ENCODE data around the gene TMBIM6.

TMBIM6 gene

GRCh38 chr12:49798934-49799333, 57.6 kb downstream of the TMBIM6 start:
- DNase-seq = no peak

- no peak for DNase-seq
These were observed 59.2 kb downstream of the TMBIM6 start for GRCh38 chr12:49800421-49801140.

GRCh38 chr12:49801141-49802063, 60.0 kb downstream of the TMBIM6 start:
- no peak for DNase-seq

GRCh38 chr12:49803693-49804450, 62.5 kb downstream of the TMBIM6 start:
- DNase-seq = no peak

DNA sequence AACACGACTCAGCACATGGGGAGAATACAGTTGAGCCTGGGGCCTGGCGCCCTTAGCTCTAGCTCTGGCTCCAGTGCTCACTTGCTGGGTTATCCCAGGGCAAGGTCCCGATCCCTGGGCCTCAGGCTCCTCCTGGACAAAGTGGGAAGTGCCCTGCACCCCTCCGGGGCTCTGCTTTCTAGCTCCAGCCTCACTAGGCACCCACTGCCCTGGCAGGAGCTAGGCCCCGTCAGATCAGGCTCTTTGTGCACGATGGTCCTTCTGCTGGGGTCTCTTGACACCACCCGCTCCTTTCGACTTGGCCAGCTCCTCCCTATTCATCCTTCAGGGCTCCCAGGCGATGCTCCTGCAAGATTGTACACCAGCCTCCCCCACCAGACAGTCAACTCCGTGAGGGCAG, 63.5 kb downstream of the TMBIM6 start:
- no peak for DNase-seq

DNA sequence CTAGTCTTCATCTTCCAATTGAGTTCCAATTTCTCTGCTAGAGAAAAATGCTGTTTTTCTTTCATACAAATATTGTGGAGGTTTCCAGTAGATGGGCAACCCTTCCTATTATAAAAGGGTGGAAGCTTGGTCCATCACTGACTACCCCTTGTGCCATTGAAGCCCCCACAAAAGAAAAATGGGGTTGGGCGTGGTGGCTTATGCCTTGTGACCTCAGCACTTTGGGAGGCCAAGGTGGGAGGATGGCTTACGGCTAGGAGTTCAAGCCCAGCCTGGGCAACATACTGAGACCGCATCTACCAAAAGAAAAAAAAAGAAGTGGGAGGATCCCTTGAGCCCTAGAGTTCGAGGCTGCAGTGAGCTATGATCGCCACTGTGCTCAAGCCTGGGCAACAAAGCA, 64.1 kb downstream of the TMBIM6 start:
- DNase-seq = no peak

DNA sequence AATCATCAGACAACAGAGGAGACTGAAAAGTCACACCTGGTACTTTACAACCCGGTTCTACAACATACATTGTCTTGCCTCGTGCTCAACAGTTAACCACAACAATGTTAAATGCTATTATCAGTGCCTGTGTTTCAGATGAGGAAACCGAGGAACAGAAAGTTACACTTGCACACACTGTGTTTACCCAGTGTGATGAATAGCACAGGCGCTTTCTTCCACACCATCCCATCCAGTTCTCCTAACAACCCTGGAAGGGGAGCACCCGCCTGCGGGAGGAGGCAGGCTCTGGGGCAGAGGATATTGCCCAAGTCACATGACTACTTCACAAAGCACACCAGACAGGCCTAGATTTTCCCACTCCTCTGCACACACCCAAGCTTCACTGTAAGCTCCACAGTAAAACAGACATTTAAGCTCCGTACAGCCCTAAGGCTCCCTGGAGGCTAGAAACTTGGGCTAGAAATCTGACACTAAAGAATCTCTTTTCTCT, 65.0 kb downstream of the TMBIM6 start:
- no peak for DNase-seq

- DNase-seq = no peak
These were observed 65.5 kb downstream of the TMBIM6 start for GRCh38 chr12:49806877-49807276.

GRCh38 chr12:49807991-49808580, 66.7 kb downstream of the TMBIM6 start:
- no peak for DNase-seq

DNA sequence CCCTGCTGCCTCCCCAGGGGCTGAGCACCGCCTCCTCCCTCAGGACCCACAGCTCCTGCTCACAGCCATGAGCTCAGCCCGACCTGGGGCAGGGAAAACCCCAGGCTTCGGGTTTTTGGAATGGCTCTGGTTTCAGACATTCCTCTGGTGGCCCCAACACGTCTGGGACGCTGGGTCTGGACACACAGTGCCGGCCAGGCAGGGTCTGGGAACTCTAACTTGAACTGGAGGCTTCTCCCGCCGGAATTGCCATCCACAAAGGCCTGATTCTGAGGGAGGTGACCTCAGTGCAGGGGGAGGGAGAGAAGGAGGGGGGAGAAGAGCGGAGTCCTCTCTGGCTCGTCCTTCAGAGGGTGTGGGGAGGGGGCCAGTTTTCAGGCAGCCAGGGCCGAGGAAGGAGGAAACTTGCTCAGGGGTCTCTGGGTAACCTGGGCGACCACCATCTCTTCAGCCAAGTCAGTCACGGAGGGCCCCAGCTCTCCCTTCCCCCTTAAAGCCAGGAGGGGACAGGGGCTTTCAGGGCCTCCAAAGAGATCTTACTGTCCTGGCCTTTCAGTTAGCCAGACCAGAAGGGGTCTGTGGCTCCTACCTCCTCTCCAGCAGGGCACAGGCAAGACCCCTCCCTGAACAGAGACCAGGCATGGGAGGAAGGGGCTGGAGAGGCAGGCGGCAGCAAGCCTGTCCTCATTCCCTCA, 67.5 kb downstream of the TMBIM6 start:
- DNase-seq = no peak

DNA sequence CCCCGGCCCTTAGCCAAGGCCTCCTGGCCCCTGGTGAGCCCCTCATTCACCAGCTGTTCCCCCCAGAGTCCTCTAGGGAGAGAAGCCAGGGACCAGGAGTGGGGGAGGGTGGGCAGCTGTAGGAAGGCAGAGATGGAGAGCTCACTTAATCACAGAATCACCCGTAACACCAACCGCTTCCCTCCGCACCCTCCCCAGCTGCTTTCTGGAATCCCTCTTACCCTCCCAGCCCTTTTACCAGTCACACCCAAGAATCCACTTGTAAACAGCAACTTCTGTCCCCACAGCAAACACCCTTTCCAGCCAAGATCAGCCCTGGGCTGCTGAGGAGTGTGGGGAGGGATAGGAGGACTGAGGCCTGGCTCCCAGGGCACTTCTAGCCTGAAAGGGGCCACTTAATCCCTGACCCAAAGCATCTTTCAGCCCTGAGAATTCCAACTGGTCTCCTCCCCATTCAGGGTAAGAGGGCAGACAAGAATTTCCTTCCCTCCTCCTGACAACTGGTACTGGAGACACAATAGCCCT, 68.1 kb downstream of the TMBIM6 start:
- DNase-seq = no peak

DNA sequence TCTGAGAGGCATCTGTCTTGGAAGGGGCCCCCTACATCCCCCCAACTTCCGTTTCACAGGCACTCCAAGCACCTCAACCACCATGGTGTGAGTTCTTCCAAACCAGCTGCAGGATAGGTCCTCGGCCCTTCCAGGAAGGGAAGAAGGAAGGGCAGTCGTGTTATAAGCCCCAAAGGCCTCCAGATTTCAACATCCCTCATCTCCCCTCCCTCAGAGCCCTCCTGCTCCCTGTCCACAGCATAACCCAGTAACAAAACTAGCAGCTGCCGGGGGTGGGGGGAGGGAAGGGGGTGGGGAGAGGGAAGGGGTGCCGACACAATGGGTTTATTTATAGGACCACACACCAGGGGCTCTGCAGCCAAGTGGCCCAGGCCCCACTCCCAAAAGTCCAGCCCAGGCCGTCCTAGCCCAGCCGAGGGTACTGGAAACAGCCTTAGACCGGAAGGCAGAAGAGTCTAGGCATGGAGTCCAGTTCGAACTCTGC, 68.6 kb downstream of the TMBIM6 start:
- DNase-seq = no peak

GRCh38 chr12:49811136-49811535, 69.8 kb downstream of the TMBIM6 start:
- DNase-seq = no peak

GRCh38 chr12:49811961-49812401, 70.6 kb downstream of the TMBIM6 start:
- DNase-seq = no peak

DNA sequence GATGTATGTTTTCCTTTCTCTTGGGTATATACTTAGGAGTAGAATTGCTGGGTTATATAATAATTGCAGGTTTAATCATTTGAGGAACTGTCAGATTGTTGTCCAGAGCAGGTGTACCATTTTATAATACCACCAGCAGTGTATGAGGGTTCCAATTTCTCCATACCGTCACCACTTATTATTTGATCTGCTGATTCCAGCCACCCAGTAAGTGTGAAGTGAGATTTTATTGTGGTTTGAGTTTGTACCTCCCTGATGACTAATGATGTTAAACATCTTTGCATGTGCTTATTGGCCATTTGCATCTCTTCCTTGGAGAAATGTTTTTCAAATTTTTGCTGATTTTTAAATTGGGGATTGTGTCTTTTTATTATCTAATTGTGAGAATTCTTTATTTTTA, 71.8 kb downstream of the TMBIM6 start:
- no peak for DNase-seq
